GM12878 (cell line): ENCODE measurements around the gene PRR13. TPM values are rescaled to one million over a fixed set of nuclear protein-coding genes. Genes with fewer than 3 reads are reported as not detected.
A peak's percentile ranks its signal among the peaks of the same experiment; 100 is the strongest.

Source experiments
- ATAC-seq: fragments of 200-7000 bp; cut with Tn5 transposase; 3 replicates; pipeline ENCODE4 v1.9.1; 2020; ENCODE audit warnings: mild to moderate bottlenecking, moderate library complexity
- BruUV-seq: library from RNA; stranded (reverse); fragments of 400-500 nt; replicated peaks from 2 replicates; lab custom pipeline; 2021; lab: Mats Ljungman, UMichigan
- CTCF ChIA-PET: fragments of 300-600 bp; sonication (Branson Sonifier 250); formaldehyde crosslinking; extraction: SDS; loops from one replicate; lab custom pipeline; 2021; ENCODE audit warnings: inconsistent platforms; lab: Yijun Ruan, JAX
- POLR2A ChIA-PET: fragments of 350-600 bp; formaldehyde crosslinking; extraction: SDS; loops from one replicate; lab custom pipeline; 2021; ENCODE audit warnings: inconsistent platforms; lab: Charles Lee
- RAD21 ChIA-PET: fragments of 300-600 bp; sonication (Branson Sonifier 250); formaldehyde crosslinking; loops from one replicate; lab custom pipeline; 2023; ENCODE audit warnings: antibody characterized with exemption; ENCODE audit not compliant: unreplicated experiment; lab: Charles Lee
- SMC1A ChIA-PET: fragments of 300-600 bp; sonication (Branson Sonifier 250); formaldehyde crosslinking; loops from one replicate; lab custom pipeline; 2023; ENCODE audit not compliant: unreplicated experiment, uncharacterized antibody; lab: Charles Lee
- DNase-seq: peaks from one replicate; pipeline ENCODE4 v3.0.0-alpha.2; 2011; ENCODE audit warnings: low read depth, low spot score
- FAIRE-seq: peaks from 3 replicates; lab custom pipeline; 2011; peaks lifted over from hg19 to GRCh38; lab: Jason Lieb, UNC
- H2AFZ ChIP-seq: 2 replicates; pipeline ENCODE4 v1.6.0; 2011; ENCODE audit warnings: low read depth, low read length, control low read depth; ENCODE audit not compliant: control insufficient read depth
- H3K27ac ChIP-seq: 2 replicates; pipeline ENCODE4 v1.5.1; 2011; ENCODE audit warnings: control low read depth; ENCODE audit not compliant: control insufficient read depth, insufficient read depth
- H3K27me3 ChIP-seq, 2 experiments: replicated peaks in 1 of 2; 2 replicates each; pipeline versions ENCODE4 v1.6.0 to v1.6.1; 2011; ENCODE audit warnings: low read length in 1 of 2; ENCODE audit not compliant: control insufficient read depth in 2 of 2, insufficient read depth in 2 of 2
- H3K36me3 ChIP-seq, 2 experiments: 2 replicates each; pipeline ENCODE4 v1.5.1; 2011; ENCODE audit warnings: low read length in 1 of 2; ENCODE audit not compliant: control insufficient read depth in 2 of 2, insufficient read depth in 2 of 2
- H3K4me1 ChIP-seq: 2 replicates; pipeline ENCODE4 v1.6.1; 2011; ENCODE audit warnings: mild to moderate bottlenecking, low read length, moderate library complexity, mixed read lengths; ENCODE audit not compliant: control insufficient read depth, insufficient read depth
- H3K4me2 ChIP-seq: 2 replicates; pipeline ENCODE4 v1.6.0; 2011; ENCODE audit warnings: control low read depth; ENCODE audit not compliant: control insufficient read depth, insufficient read depth
- H3K4me3 ChIP-seq: fragments of 200-600 bp; sonication (generic); 2 replicates; pipeline ENCODE4 v1.5.1; 2016
- H3K79me2 ChIP-seq: 2 replicates; pipeline ENCODE4 v1.6.0; 2011; ENCODE audit warnings: low read length; ENCODE audit not compliant: control insufficient read depth, insufficient read depth
- H3K9ac ChIP-seq: 2 replicates; pipeline ENCODE4 v1.8.0; 2011; ENCODE audit warnings: low read length, control low read depth, mixed read lengths; ENCODE audit not compliant: control insufficient read depth, insufficient read depth
- H3K9me3 ChIP-seq: replicated peaks from 3 replicates; pipeline ENCODE4 v1.5.1; 2011; ENCODE audit warnings: mild to moderate bottlenecking, low read length; ENCODE audit not compliant: control insufficient read depth, insufficient read depth
- H4K20me1 ChIP-seq: 2 replicates; pipeline ENCODE4 v1.6.0; 2011; ENCODE audit not compliant: control insufficient read depth, insufficient read depth
- BMI1 ChIP-seq: fragments of 450-650 bp; IDR thresholded peaks from 2 replicates; pipeline ENCODE4 v1.6.1; 2016; ENCODE audit warnings: mild to moderate bottlenecking, moderate library complexity, borderline replicate concordance
- BRCA1 ChIP-seq: IDR thresholded peaks from 2 replicates; pipeline ENCODE4 v1.6.1; 2011; ENCODE audit warnings: low read depth, low read length, improper control_type of control experiment
- CREB1 ChIP-seq: IDR thresholded peaks from 2 replicates; pipeline ENCODE4 v1.6.1; 2012; ENCODE audit warnings: low read depth, mild to moderate bottlenecking, inconsistent platforms
- EGR1 ChIP-seq, 2 experiments: IDR thresholded peaks; 1 replicate in 1 of 2; 2 replicates in 1 of 2; pipeline ENCODE4 v1.6.1; 2011 to 2012; ENCODE audit warnings: low read depth in 2 of 2, low read length in 2 of 2, borderline replicate concordance in 1 of 2, mild to moderate bottlenecking in 1 of 2, moderate library complexity in 1 of 2
- PAX8 ChIP-seq: fragments of 450-650 bp; IDR thresholded peaks from 2 replicates; pipeline ENCODE4 v1.6.1; 2017; ENCODE audit warnings: mild to moderate bottlenecking, moderate library complexity
- RAD21 ChIP-seq: IDR thresholded peaks from 2 replicates; pipeline ENCODE4 v1.6.1; 2011; ENCODE audit warnings: mild to moderate bottlenecking, low read depth, low read length, moderate library complexity; ENCODE audit not compliant: insufficient read depth
- RFX5 ChIP-seq: IDR thresholded peaks from 2 replicates; pipeline ENCODE4 v1.6.1; 2011; ENCODE audit warnings: low read depth, low read length, improper control_type of control experiment
- WGBS: methylation state at CpG from one replicate; pipeline ENCODE4 v1.1.6; 2016; ENCODE audit warnings: low lambda C conversion rate; ENCODE audit not compliant: insufficient replicate concordance, insufficient coverage; ENCODE audit errors: missing lambda C conversion rate; 5-methylcytosine and 5-hydroxymethylcytosine counted together
- in situ Hi-C: fragments of 300-500 bp; cut with MboI; formaldehyde crosslinking; loops from 9 replicates; pipeline ENCODE4 v1.14.3; 2018; ENCODE audit warnings: mixed read lengths
- intact Hi-C: fragments of 100-400 bp; cut with micrococcal nuclease; formaldehyde crosslinking; loops from one replicate; pipeline ENCODE4 v1.14.2; 2022; ENCODE audit not compliant: unreplicated experiment
- polyA plus RNA-seq, 11 experiments: library from polyadenylated mRNA; depleted of rRNA in 4 of 11; unstranded in 6 of 11; stranded (reverse) in 5 of 11; fragments of >200 nt; fragmentation: Nextera tagmentation in 4 of 11; fragmentation: Illumina TruSeq in 1 of 11; extraction: Ambion mirVana in 4 of 11; extraction: Trizol in 1 of 11; gene quantifications; 1 replicate in 1 of 11; 2 replicates in 10 of 11; pipeline versions ENCODE4 v1.2.1 to v1.2.3, GENCODE V29; 2011 to 2016; ENCODE audit warnings: inconsistent platforms in 2 of 11, missing spikeins in 2 of 11, low read depth in 1 of 11
- total RNA-seq, 4 experiments: library from RNA; depleted of rRNA in 3 of 4; stranded (reverse); fragments of >200 nt in 3 of 4; fragmentation: Illumina TruSeq in 1 of 4; extraction: Trizol in 1 of 4; gene quantifications; 2 replicates each; pipeline versions ENCODE4 v1.2.1 to v1.2.3, GENCODE V29; 2013 to 2021
- TF ChIP-seq, protein P1 (sequence below), 3 experiments: IDR thresholded peaks in 2 of 3; conservative IDR thresholded peaks in 1 of 3; 2 replicates each; pipeline ENCODE4 v1.5.1; 2011; ENCODE audit warnings: low read depth in 3 of 3, low read length in 3 of 3, mild to moderate bottlenecking in 3 of 3, control low read depth in 2 of 3, moderate library complexity in 2 of 3, inconsistent platforms in 1 of 3, mixed read lengths in 1 of 3; ENCODE audit not compliant: control insufficient read depth in 2 of 3, insufficient read depth in 1 of 3; ENCODE audit errors: extremely low read depth in 1 of 3
- TF ChIP-seq, protein P2 (sequence below): fragments of 450-650 bp; formaldehyde crosslinking; IDR thresholded peaks from 2 replicates; pipeline ENCODE4 v1.4.0; 2022; ENCODE audit warnings: mild to moderate bottlenecking, moderate library complexity
- TF ChIP-seq, protein P3 (sequence below): fragments of 450-650 bp; IDR thresholded peaks from 2 replicates; pipeline ENCODE4 v1.6.1; 2018; ENCODE audit warnings: borderline replicate concordance, mild to moderate bottlenecking; ENCODE audit not compliant: partially characterized antibody

Gene PRR13
- total and polyA plus RNA-seq, 10 of the 15 experiments (the other 5 are each of a cell fraction or from before 2014, with no cell fraction given) = 94.2 to 462 (median 276) TPM

DNA sequence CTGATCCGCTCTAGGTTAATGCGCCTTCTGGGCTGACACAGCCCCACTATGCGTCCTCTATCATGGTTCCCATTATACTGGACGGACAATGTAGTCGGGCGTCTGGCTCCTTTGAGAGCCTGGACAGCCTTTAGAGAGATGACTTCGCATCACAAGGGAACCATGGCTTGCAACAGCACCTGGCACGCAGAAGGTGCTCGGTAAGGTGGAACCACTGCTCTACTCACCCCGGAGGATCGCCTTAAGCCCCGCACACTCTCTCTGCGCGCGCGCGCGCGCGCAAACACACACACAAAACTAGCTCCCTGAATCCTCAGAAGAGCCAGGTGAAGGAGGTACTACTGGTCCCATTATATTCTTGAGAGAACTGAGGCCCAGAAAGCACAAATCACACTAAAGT lies 50.7 kb downstream of the PRR13 start:
- no peak overlapping the region for H3K9ac ChIP-seq
- intact Hi-C loops = no loop called here
- H2AFZ ChIP-seq = no peak overlapping the region
- H4K20me1 ChIP-seq = no peaks in the 10 kb centered on the region
- H3K4me1 ChIP-seq = peaks cover 10% of the 10 kb centered on the region
- BruUV-seq = no TSS peak
- WGBS = 94% methylated on average over 20 of the region's 20 CpGs
- H3K9me3 ChIP-seq = no peaks in the 10 kb centered on the region
- ChIA-PET RAD21 (interaction anchor here (1.3 to 1.6 kb wide), 2 partner anchors 9 to 110 kb away, joined by 3 to 5 read pairs; partner anchors contain the start of gene TARBP2), CTCF (interaction anchor here (0.5 to 4.8 kb wide), 3 partner anchors 16 to 43 kb away, joined by 3 to 20 read pairs (median 19); partner anchors contain the start of gene NPFF), POLR2A (interaction anchor here (0.7 to 2.9 kb wide), 3 partner anchors 9 to 167 kb away, joined by 3 to 12 read pairs (median 5); partner anchors contain the start of gene TARBP2), SMC1A (interaction anchor here (1.8 kb wide), 1 partner anchor 16 kb away, joined by 7 read pairs; no protein-coding TSS in a partner anchor)
- H3K27ac ChIP-seq = no peak overlapping the region
- H3K36me3 ChIP-seq = no peaks in the 10 kb centered on the region; a peak in 1 of 4 replicates
- H3K4me2 ChIP-seq = peak overlapping the region; percentile 96
- FAIRE-seq = no peak
- H3K27me3 ChIP-seq = no peaks in the 10 kb centered on the region
- no peak overlapping the region for H3K4me3 ChIP-seq
- DNase-seq = no peak
- TF ChIP-seq BRCA1 (no peak), RAD21 (no peak), EGR1 (IDR thresholded peaks at IDR 0.05; ENCODE audit: borderline replicate concordance in 1 of 2, low read depth in 2 of 2, low read length in 2 of 2) (no peak), PAX8 (no peak), CREB1 (no peak), BMI1 (no peak), RFX5 (no peak)
- TF ChIP-seq, protein P1, sequence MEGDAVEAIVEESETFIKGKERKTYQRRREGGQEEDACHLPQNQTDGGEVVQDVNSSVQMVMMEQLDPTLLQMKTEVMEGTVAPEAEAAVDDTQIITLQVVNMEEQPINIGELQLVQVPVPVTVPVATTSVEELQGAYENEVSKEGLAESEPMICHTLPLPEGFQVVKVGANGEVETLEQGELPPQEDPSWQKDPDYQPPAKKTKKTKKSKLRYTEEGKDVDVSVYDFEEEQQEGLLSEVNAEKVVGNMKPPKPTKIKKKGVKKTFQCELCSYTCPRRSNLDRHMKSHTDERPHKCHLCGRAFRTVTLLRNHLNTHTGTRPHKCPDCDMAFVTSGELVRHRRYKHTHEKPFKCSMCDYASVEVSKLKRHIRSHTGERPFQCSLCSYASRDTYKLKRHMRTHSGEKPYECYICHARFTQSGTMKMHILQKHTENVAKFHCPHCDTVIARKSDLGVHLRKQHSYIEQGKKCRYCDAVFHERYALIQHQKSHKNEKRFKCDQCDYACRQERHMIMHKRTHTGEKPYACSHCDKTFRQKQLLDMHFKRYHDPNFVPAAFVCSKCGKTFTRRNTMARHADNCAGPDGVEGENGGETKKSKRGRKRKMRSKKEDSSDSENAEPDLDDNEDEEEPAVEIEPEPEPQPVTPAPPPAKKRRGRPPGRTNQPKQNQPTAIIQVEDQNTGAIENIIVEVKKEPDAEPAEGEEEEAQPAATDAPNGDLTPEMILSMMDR (IDR thresholded peaks at IDR 0.05 in 2 of 3, conservative IDR thresholded peaks at IDR 0.05 in 1 of 3; ENCODE audit: control insufficient read depth in 2 of 3, extremely low read depth in 1 of 3, insufficient read depth in 1 of 3, low read depth in 3 of 3, low read length in 3 of 3) = no peak
- TF ChIP-seq, protein P2, sequence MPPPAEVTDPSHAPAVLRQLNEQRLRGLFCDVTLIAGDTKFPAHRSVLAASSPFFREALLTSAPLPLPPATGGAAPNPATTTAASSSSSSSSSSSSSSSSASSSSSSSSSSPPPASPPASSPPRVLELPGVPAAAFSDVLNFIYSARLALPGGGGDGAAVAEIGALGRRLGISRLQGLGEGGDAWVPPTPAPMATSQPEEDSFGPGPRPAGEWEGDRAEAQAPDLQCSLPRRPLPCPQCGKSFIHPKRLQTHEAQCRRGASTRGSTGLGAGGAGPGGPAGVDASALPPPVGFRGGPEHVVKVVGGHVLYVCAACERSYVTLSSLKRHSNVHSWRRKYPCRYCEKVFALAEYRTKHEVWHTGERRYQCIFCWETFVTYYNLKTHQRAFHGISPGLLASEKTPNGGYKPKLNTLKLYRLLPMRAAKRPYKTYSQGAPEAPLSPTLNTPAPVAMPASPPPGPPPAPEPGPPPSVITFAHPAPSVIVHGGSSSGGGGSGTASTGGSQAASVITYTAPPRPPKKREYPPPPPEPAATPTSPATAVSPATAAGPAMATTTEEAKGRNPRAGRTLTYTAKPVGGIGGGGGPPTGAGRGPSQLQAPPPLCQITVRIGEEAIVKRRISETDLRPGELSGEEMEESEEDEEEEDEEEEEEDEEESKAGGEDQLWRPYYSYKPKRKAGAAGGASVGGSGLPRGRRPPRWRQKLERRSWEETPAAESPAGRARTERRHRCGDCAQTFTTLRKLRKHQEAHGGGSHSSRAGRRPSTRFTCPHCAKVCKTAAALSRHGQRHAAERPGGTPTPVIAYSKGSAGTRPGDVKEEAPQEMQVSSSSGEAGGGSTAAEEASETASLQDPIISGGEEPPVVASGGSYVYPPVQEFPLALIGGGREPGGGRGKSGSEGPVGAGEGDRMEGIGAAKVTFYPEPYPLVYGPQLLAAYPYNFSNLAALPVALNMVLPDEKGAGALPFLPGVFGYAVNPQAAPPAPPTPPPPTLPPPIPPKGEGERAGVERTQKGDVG (CRISPR knock-in tag) = no peak
- TF ChIP-seq, protein P3, sequence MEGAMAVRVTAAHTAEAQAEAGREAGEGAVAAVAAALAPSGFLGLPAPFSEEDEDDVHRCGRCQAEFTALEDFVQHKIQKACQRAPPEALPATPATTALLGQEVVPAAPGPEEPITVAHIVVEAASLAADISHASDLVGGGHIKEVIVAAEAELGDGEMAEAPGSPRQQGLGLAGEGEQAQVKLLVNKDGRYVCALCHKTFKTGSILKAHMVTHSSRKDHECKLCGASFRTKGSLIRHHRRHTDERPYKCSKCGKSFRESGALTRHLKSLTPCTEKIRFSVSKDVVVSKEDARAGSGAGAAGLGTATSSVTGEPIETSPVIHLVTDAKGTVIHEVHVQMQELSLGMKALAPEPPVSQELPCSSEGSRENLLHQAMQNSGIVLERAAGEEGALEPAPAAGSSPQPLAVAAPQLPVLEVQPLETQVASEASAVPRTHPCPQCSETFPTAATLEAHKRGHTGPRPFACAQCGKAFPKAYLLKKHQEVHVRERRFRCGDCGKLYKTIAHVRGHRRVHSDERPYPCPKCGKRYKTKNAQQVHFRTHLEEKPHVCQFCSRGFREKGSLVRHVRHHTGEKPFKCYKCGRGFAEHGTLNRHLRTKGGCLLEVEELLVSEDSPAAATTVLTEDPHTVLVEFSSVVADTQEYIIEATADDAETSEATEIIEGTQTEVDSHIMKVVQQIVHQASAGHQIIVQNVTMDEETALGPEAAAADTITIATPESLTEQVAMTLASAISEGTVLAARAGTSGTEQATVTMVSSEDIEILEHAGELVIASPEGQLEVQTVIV = no peak
- no peak for ATAC-seq
- H3K79me2 ChIP-seq = no peaks in the 10 kb centered on the region
- in situ Hi-C loops = no loop called here
